Measurements from ENCODE around the gene C1orf116.

C1orf116 gene

GRCh38 chr1:207077470-207078377 is 45.2 kb upstream of the C1orf116 start:
- DNase-seq = peak; percentile 81
- Histone ChIP-seq H3K27ac (no peak overlapping the region), H3K4me3 (ENCODE audit: low read depth, low read length) (no peak overlapping the region), H3K36me3 (replicated peaks) (no peaks in the 10 kb centered on the region), H3K27me3 (replicated peaks) (no peaks in the 10 kb centered on the region)
- in situ Hi-C loops (cut with HindIII; ENCODE audit: low pct_ligation_motif_present, low sequenced_read_pairs) = loop anchor here (25.0 kb wide), 1 partner anchor 335 kb away; no protein-coding TSS in a partner anchor
- peak; percentile 93 for TF ChIP-seq CTCF (IDR thresholded peaks at IDR 0.05; ENCODE audit: low read depth, low read length, missing control alignments)

- no peaks in the 10 kb centered on the region for H3K27me3 ChIP-seq (replicated peaks)
- no peaks in the 10 kb centered on the region for H3K36me3 ChIP-seq (replicated peaks)
- in situ Hi-C loops (cut with HindIII; ENCODE audit: low pct_ligation_motif_present, low sequenced_read_pairs) = loop anchor here (25.0 kb wide), 1 partner anchor 335 kb away; no protein-coding TSS in a partner anchor
- no peak overlapping the region for H3K27ac ChIP-seq
- H3K4me3 ChIP-seq (ENCODE audit: low read depth, low read length) = no peak overlapping the region
- TF ChIP-seq CTCF (IDR thresholded peaks at IDR 0.05; ENCODE audit: low read depth, low read length, missing control alignments) = no peak
- no peak for DNase-seq
Measured at GRCh38 chr1:207077012-207077411, 44.5 kb upstream of the C1orf116 start.

- DNase-seq = no peak
- H3K36me3 ChIP-seq (replicated peaks) = no peaks in the 10 kb centered on the region
- no peak for TF ChIP-seq CTCF (IDR thresholded peaks at IDR 0.05; ENCODE audit: low read depth, low read length, missing control alignments)
- in situ Hi-C loops (cut with HindIII; ENCODE audit: low pct_ligation_motif_present, low sequenced_read_pairs) = loop anchor here (25.0 kb wide), 1 partner anchor 336 kb away; no protein-coding TSS in a partner anchor
- H3K27ac ChIP-seq = no peak overlapping the region
- H3K4me3 ChIP-seq (ENCODE audit: low read depth, low read length) = no peak overlapping the region
- H3K27me3 ChIP-seq (replicated peaks) = no peaks in the 10 kb centered on the region
Measured at GRCh38 chr1:207076181-207076955, 43.8 kb upstream of the C1orf116 start.

- no peak for DNase-seq
- H3K4me3 ChIP-seq (ENCODE audit: low read depth, low read length) = no peak overlapping the region
- H3K27me3 ChIP-seq (replicated peaks) = no peaks in the 10 kb centered on the region
- in situ Hi-C loops (cut with HindIII; ENCODE audit: low pct_ligation_motif_present, low sequenced_read_pairs) = no loop called here
- TF ChIP-seq CTCF (IDR thresholded peaks at IDR 0.05; ENCODE audit: low read depth, low read length, missing control alignments) = no peak
- no peak overlapping the region for H3K27ac ChIP-seq
- H3K36me3 ChIP-seq (replicated peaks) = no peaks in the 10 kb centered on the region
Measured at GRCh38 chr1:207073906-207074820, 41.6 kb upstream of the C1orf116 start.

GRCh38 chr1:207072233-207072632 is 39.7 kb upstream of the C1orf116 start:
- no peak for DNase-seq
- no peak overlapping the region for H3K27ac ChIP-seq
- in situ Hi-C loops (cut with HindIII; ENCODE audit: low pct_ligation_motif_present, low sequenced_read_pairs) = no loop called here

More at GRCh38 chr1:207072233-207072632, 39.7 kb upstream of the C1orf116 start:
- no peak overlapping the region for H3K4me3 ChIP-seq (ENCODE audit: low read depth, low read length)
- H3K27me3 ChIP-seq (replicated peaks) = no peaks in the 10 kb centered on the region
- TF ChIP-seq CTCF (IDR thresholded peaks at IDR 0.05; ENCODE audit: low read depth, low read length, missing control alignments) = no peak
- no peaks in the 10 kb centered on the region for H3K36me3 ChIP-seq (replicated peaks)

Measured in brain microvascular endothelial cell (primary cell).